B cell (primary cell): ENCODE measurements around the gene ELK4. TPM values are rescaled to one million over a fixed set of nuclear protein-coding genes. Genes with fewer than 3 reads are reported as not detected.

ENCODE experiments used
- ATAC-seq: fragments of 200-7000 bp; cut with Tn5 transposase; one replicate; pipeline ENCODE4 v1.10.0; 2021; ENCODE audit warnings: low read depth, mild to moderate bottlenecking, moderate number of reproducible peaks, moderate library complexity
- CTCF ChIA-PET: fragments of 350-600 bp; sonication (Branson Sonifier 250); formaldehyde crosslinking; loops from one replicate; lab custom pipeline; 2021; ENCODE audit warnings: antibody characterized with exemption, inconsistent platforms; lab: Charles Lee
- POLR2A ChIA-PET: fragments of 350-600 bp; sonication (Branson Sonifier 250); formaldehyde crosslinking; loops from one replicate; lab custom pipeline; 2021; ENCODE audit warnings: antibody characterized with exemption; lab: Charles Lee
- DNase-seq: peaks from one replicate; pipeline ENCODE4 v3.0.0; 2013
- H2AFZ ChIP-seq: 2 replicates; pipeline ENCODE4 v1.6.1; 2012; ENCODE audit warnings: mild to moderate bottlenecking, low read depth, low read length; ENCODE audit not compliant: insufficient read depth, poor library complexity, severe bottlenecking
- H3K27ac ChIP-seq, 2 donors: 1 replicate in 1 of 2; 2 replicates in 1 of 2; pipeline ENCODE4 v1.5.1; 2012 to 2013; ENCODE audit warnings: low read length in 2 of 2, mild to moderate bottlenecking in 2 of 2, moderate library complexity in 1 of 2
- H3K27me3 ChIP-seq, 4 experiments: fragments of 200-600 bp in 1 of 4; sonication (generic) in 1 of 4; replicated peaks in 1 of 4; 1 replicate in 2 of 4; 2 replicates in 2 of 4; pipeline versions ENCODE4 v1.6.1 to v1.7.0; 2013 to 2016; ENCODE audit warnings: low read length in 3 of 4, mild to moderate bottlenecking in 2 of 4, mixed read lengths in 1 of 4, moderate library complexity in 1 of 4; ENCODE audit not compliant: insufficient read depth in 4 of 4, control insufficient read depth in 3 of 4; ENCODE audit errors: control extremely low read depth in 1 of 4
- H3K36me3 ChIP-seq, 2 experiments: replicated peaks in 1 of 2; 1 replicate in 1 of 2; 2 replicates in 1 of 2; pipeline versions ENCODE4 v1.6.1 to v1.7.1; 2013; ENCODE audit warnings: low read length in 1 of 2; ENCODE audit not compliant: insufficient read depth in 2 of 2, control insufficient read depth in 1 of 2; ENCODE audit errors: control extremely low read depth in 1 of 2, extremely low read depth in 1 of 2
- H3K4me1 ChIP-seq, 2 donors: fragments of 200-600 bp in 1 of 2; sonication (generic) in 1 of 2; 1 replicate in 1 of 2; 2 replicates in 1 of 2; pipeline versions ENCODE4 v1.5.1 to v1.6.1; 2013 to 2017; ENCODE audit warnings: low read length in 2 of 2; ENCODE audit not compliant: control insufficient read depth in 2 of 2, insufficient read depth in 2 of 2
- H3K4me2 ChIP-seq: replicated peaks from 2 replicates; pipeline ENCODE3; 2012; ENCODE audit warnings: mild to moderate bottlenecking, low read depth, low read length; ENCODE audit not compliant: poor library complexity, severe bottlenecking
- H3K4me3 ChIP-seq, 5 experiments: fragments of 200-600 bp in 1 of 5; sonication (generic) in 1 of 5; 1 replicate in 3 of 5; 2 replicates in 2 of 5; pipeline versions ENCODE4 v1.5.1 to v1.7.0; 2011 to 2016; ENCODE audit warnings: low read length in 4 of 5, mild to moderate bottlenecking in 4 of 5, low read depth in 2 of 5, control low read depth in 1 of 5, moderate library complexity in 1 of 5; ENCODE audit not compliant: insufficient read depth in 1 of 5; ENCODE audit errors: control extremely low read depth in 1 of 5, extremely low read depth in 1 of 5
- H3K79me2 ChIP-seq: fragments of 200-600 bp; sonication (generic); one replicate; pipeline ENCODE4 v1.6.0; 2016; ENCODE audit warnings: low read length; ENCODE audit not compliant: control insufficient read depth, insufficient read depth
- H3K9ac ChIP-seq: fragments of 200-600 bp; sonication (generic); 2 replicates; pipeline ENCODE4 v1.6.1; 2017; ENCODE audit warnings: mild to moderate bottlenecking, low read length, moderate library complexity
- H3K9me3 ChIP-seq, 3 donors: one replicate each; pipeline versions ENCODE4 v1.6.1 to v1.7.1; 2013; ENCODE audit warnings: low read length in 2 of 3; ENCODE audit not compliant: control insufficient read depth in 2 of 3, insufficient read depth in 1 of 3; ENCODE audit errors: control extremely low read depth in 1 of 3
- H4K20me1 ChIP-seq: 2 replicates; pipeline ENCODE4 v1.6.0; 2012; ENCODE audit warnings: mild to moderate bottlenecking, low read length; ENCODE audit not compliant: insufficient read depth, control insufficient read depth, poor library complexity, severe bottlenecking
- H3K27ac Mint-ChIP-seq: one replicate; pipeline ENCODE4 v1.8.0; 2021; ENCODE audit warnings: mixed read lengths
- H3K27me3 Mint-ChIP-seq: one replicate; pipeline ENCODE4 v1.8.0; 2021; ENCODE audit warnings: mixed read lengths
- H3K4me1 Mint-ChIP-seq: one replicate; pipeline ENCODE4 v1.8.0; 2021; ENCODE audit warnings: mixed read lengths
- H3K4me3 Mint-ChIP-seq: one replicate; pipeline ENCODE4 v1.8.0; 2021; ENCODE audit warnings: mixed read lengths
- H3K9me3 Mint-ChIP-seq: one replicate; pipeline ENCODE4 v1.8.0; 2022; ENCODE audit warnings: mixed read lengths; ENCODE audit not compliant: insufficient read depth
- CTCF ChIP-seq: fragments of 200-600 bp; IDR thresholded peaks from one replicate; pipeline ENCODE4 v1.8.0; 2022; ENCODE audit warnings: antibody characterized with exemption, mild to moderate bottlenecking
- EZH2 ChIP-seq: IDR thresholded peaks from 2 replicates; pipeline ENCODE4 v1.6.1; 2012; ENCODE audit warnings: borderline replicate concordance, low read depth, mild to moderate bottlenecking, moderate library complexity, low read length; ENCODE audit not compliant: insufficient read depth, poor library complexity, severe bottlenecking
- WGBS: methylation state at CpG from one replicate; pipeline ENCODE4 v1.1.5; 2013; ENCODE audit warnings: missing lambda C conversion rate; ENCODE audit not compliant: insufficient coverage; 5-methylcytosine and 5-hydroxymethylcytosine counted together
- intact Hi-C: fragments of 100-400 bp; cut with micrococcal nuclease; formaldehyde crosslinking; loops from one replicate; pipeline ENCODE4 v1.10.0; 2022
- polyA plus RNA-seq: library from polyadenylated mRNA; depleted of rRNA; stranded (reverse); fragments of >200 nt; gene quantifications from 2 replicates; pipeline ENCODE4 v1.2.3, GENCODE V29; 2012
- total RNA-seq, 2 donors: library from RNA; stranded (reverse); fragments of 120-200 nt in 1 of 2; gene quantifications; 1 replicate in 1 of 2; 2 replicates in 1 of 2; pipeline versions ENCODE4 v1.2.3 to v1.2.4, GENCODE V29; 2013 to 2022

Gene ELK4
- total and polyA plus RNA-seq, 2 donors (not counting 1 experiment from before 2014, with no cell fraction given), result 11.0 to 151 TPM

DNA sequence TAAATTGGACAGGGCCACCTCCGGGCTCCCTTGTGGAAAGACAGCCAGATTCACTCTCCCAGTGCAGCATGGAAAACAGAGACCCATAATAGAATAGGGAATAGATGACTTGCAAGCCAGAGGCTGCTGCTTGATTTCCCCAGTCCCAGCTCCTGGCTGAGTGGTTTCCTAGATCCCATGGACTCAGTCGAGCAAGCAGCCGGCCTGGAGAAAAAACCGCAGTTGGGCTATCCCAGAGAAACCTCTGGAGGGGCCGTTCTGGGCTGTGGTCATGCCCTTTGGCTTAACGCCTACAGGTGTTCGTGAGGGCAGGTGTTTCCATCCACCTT, 61.7 kb downstream of the ELK4 start:
- H3K27ac ChIP-seq, result no peak overlapping the region
- H3K4me1 ChIP-seq, result peaks cover 6 to 10% of the 10 kb centered on the region in 2 donors
- no peak overlapping the region for H3K4me2 ChIP-seq
- no peaks in the 10 kb centered on the region for H3K79me2 ChIP-seq
- H2AFZ ChIP-seq, result no peak overlapping the region
- no peaks in the 10 kb centered on the region for H3K36me3 ChIP-seq
- TF ChIP-seq CTCF, result no peak
- no peak for TF ChIP-seq EZH2
- peaks cover 5% of the 10 kb centered on the region for H3K4me1 Mint-ChIP-seq
- DNase-seq (no peak), ATAC-seq (no peak)
- H3K9me3 Mint-ChIP-seq, result no peaks in the 10 kb centered on the region
- H3K27me3 Mint-ChIP-seq, result peaks cover 56% of the 10 kb centered on the region
- H3K9me3 ChIP-seq, result no peaks in the 10 kb centered on the region
- peaks cover 0 to 52% (median 24%) of the 10 kb centered on the region in 4 experiments for H3K27me3 ChIP-seq
- no peak overlapping the region for H3K4me3 ChIP-seq
- peak overlapping the region; percentile 26 for H3K4me3 Mint-ChIP-seq
- H4K20me1 ChIP-seq, result no peaks in the 10 kb centered on the region
- H3K27ac Mint-ChIP-seq, result no peak overlapping the region
- intact Hi-C loops, result no loop called here
- POLR2A ChIA-PET, result no interaction called here
- CTCF ChIA-PET, result interaction anchor here (1.5 to 2.2 kb wide), 2 partner anchors 62 to 82 kb away, joined by 3 to 6 read pairs; partner anchors contain the start of gene ELK4
- WGBS, result 80% methylated on average over 6 of the region's 7 CpGs
- H3K9ac ChIP-seq, result no peak overlapping the region

GRCh38 chr1:205569411-205570172, 62.2 kb downstream of the ELK4 start:
- Mint-ChIP-seq H3K9me3 (no peaks in the 10 kb centered on the region), H3K4me3 (peak overlapping the region; percentile 52), H3K4me1 (peaks cover 5% of the 10 kb centered on the region), H3K27ac (no peak overlapping the region), H3K27me3 (peaks cover 57% of the 10 kb centered on the region)
- no peak overlapping the region for H2AFZ ChIP-seq
- H4K20me1 ChIP-seq, result no peaks in the 10 kb centered on the region
- no peaks in the 10 kb centered on the region for H3K9me3 ChIP-seq
- H3K36me3 ChIP-seq, result no peaks in the 10 kb centered on the region
- H3K27me3 ChIP-seq, result peaks cover 0 to 52% (median 24%) of the 10 kb centered on the region in 4 experiments
- H3K4me2 ChIP-seq, result peak overlapping the region; percentile 81
- ChIA-PET POLR2A (no interaction called here), CTCF (interaction anchor here (0.9 to 2.2 kb wide), 3 partner anchors 63 to 88 kb away, joined by 3 to 6 read pairs (median 4); partner anchors contain the start of gene ELK4)
- no peak overlapping the region for H3K9ac ChIP-seq
- intact Hi-C loops, result no loop called here
- H3K4me1 ChIP-seq, result peaks cover 6 to 10% of the 10 kb centered on the region in 2 donors
- TF ChIP-seq CTCF, result no peak
- no peak for TF ChIP-seq EZH2
- DNase-seq, result no peak
- H3K27ac ChIP-seq, result no peak overlapping the region
- no peak for ATAC-seq
- 46% methylated on average over 11 of the region's 22 CpGs for WGBS
- H3K79me2 ChIP-seq, result no peaks in the 10 kb centered on the region
- H3K4me3 ChIP-seq, result no peak overlapping the region
